GM12878 (cell line): ENCODE data around the gene PLA2G2C. TPM values are rescaled to one million over a fixed set of nuclear protein-coding genes. Genes with fewer than 3 reads are reported as not detected.
"Not testable (repeated sequence)": the region's sequence is repeated elsewhere in the genome, so short reads cannot be mapped to it uniquely, and the experiment has no call there.

Experiments used
- ATAC-seq: fragments of 200-7000 bp; cut with Tn5 transposase; 3 replicates; pipeline ENCODE4 v1.9.1; 2020; ENCODE audit warnings: mild to moderate bottlenecking, moderate library complexity
- BruUV-seq: library from RNA; stranded (reverse); fragments of 400-500 nt; replicated peaks from 2 replicates; lab custom pipeline; 2021; lab: Mats Ljungman, UMichigan
- CTCF ChIA-PET: fragments of 300-600 bp; sonication (Branson Sonifier 250); formaldehyde crosslinking; extraction: SDS; loops from one replicate; lab custom pipeline; 2021; ENCODE audit warnings: inconsistent platforms; lab: Yijun Ruan, JAX
- POLR2A ChIA-PET: fragments of 350-600 bp; formaldehyde crosslinking; extraction: SDS; loops from one replicate; lab custom pipeline; 2021; ENCODE audit warnings: inconsistent platforms; lab: Charles Lee
- RAD21 ChIA-PET: fragments of 300-600 bp; sonication (Branson Sonifier 250); formaldehyde crosslinking; loops from one replicate; lab custom pipeline; 2023; ENCODE audit warnings: antibody characterized with exemption; ENCODE audit not compliant: unreplicated experiment; lab: Charles Lee
- SMC1A ChIA-PET: fragments of 300-600 bp; sonication (Branson Sonifier 250); formaldehyde crosslinking; loops from one replicate; lab custom pipeline; 2023; ENCODE audit not compliant: unreplicated experiment, uncharacterized antibody; lab: Charles Lee
- DNase-seq: peaks from one replicate; pipeline ENCODE4 v3.0.0-alpha.2; 2011; ENCODE audit warnings: low read depth, low spot score
- FAIRE-seq: peaks from 3 replicates; lab custom pipeline; 2011; peaks lifted over from hg19 to GRCh38; lab: Jason Lieb, UNC
- H2AFZ ChIP-seq: 2 replicates; pipeline ENCODE4 v1.6.0; 2011; ENCODE audit warnings: low read depth, low read length, control low read depth; ENCODE audit not compliant: control insufficient read depth
- H3K27ac ChIP-seq: 2 replicates; pipeline ENCODE4 v1.5.1; 2011; ENCODE audit warnings: control low read depth; ENCODE audit not compliant: control insufficient read depth, insufficient read depth
- H3K27me3 ChIP-seq, 2 experiments: replicated peaks in 1 of 2; 2 replicates each; pipeline versions ENCODE4 v1.6.0 to v1.6.1; 2011; ENCODE audit warnings: low read length in 1 of 2; ENCODE audit not compliant: control insufficient read depth in 2 of 2, insufficient read depth in 2 of 2
- H3K36me3 ChIP-seq, 2 experiments: 2 replicates each; pipeline ENCODE4 v1.5.1; 2011; ENCODE audit warnings: low read length in 1 of 2; ENCODE audit not compliant: control insufficient read depth in 2 of 2, insufficient read depth in 2 of 2
- H3K4me1 ChIP-seq: 2 replicates; pipeline ENCODE4 v1.6.1; 2011; ENCODE audit warnings: mild to moderate bottlenecking, low read length, moderate library complexity, mixed read lengths; ENCODE audit not compliant: control insufficient read depth, insufficient read depth
- H3K4me2 ChIP-seq: 2 replicates; pipeline ENCODE4 v1.6.0; 2011; ENCODE audit warnings: control low read depth; ENCODE audit not compliant: control insufficient read depth, insufficient read depth
- H3K4me3 ChIP-seq: fragments of 200-600 bp; sonication (generic); 2 replicates; pipeline ENCODE4 v1.5.1; 2016
- H3K79me2 ChIP-seq: 2 replicates; pipeline ENCODE4 v1.6.0; 2011; ENCODE audit warnings: low read length; ENCODE audit not compliant: control insufficient read depth, insufficient read depth
- H3K9ac ChIP-seq: 2 replicates; pipeline ENCODE4 v1.8.0; 2011; ENCODE audit warnings: low read length, control low read depth, mixed read lengths; ENCODE audit not compliant: control insufficient read depth, insufficient read depth
- H3K9me3 ChIP-seq: replicated peaks from 3 replicates; pipeline ENCODE4 v1.5.1; 2011; ENCODE audit warnings: mild to moderate bottlenecking, low read length; ENCODE audit not compliant: control insufficient read depth, insufficient read depth
- H4K20me1 ChIP-seq: 2 replicates; pipeline ENCODE4 v1.6.0; 2011; ENCODE audit not compliant: control insufficient read depth, insufficient read depth
- BRCA1 ChIP-seq: IDR thresholded peaks from 2 replicates; pipeline ENCODE4 v1.6.1; 2011; ENCODE audit warnings: low read depth, low read length, improper control_type of control experiment
- CBFB ChIP-seq: IDR thresholded peaks from 2 replicates; pipeline ENCODE4 v1.6.1; 2016; ENCODE audit warnings: antibody characterized with exemption, low read depth
- CHD1 ChIP-seq: IDR thresholded peaks from 2 replicates; pipeline ENCODE4 v1.6.1; 2012; ENCODE audit warnings: low read depth, low read length, improper control_type of control experiment
- EGR1 ChIP-seq, 2 experiments: IDR thresholded peaks; 1 replicate in 1 of 2; 2 replicates in 1 of 2; pipeline ENCODE4 v1.6.1; 2011 to 2012; ENCODE audit warnings: low read depth in 2 of 2, low read length in 2 of 2, borderline replicate concordance in 1 of 2, mild to moderate bottlenecking in 1 of 2, moderate library complexity in 1 of 2
- EP300 ChIP-seq, 2 experiments: fragments of 150-350 bp in 1 of 2; IDR thresholded peaks; 2 replicates each; pipeline ENCODE4 v1.6.1; 2011 to 2012; ENCODE audit warnings: low read depth in 2 of 2, low read length in 2 of 2, borderline replicate concordance in 1 of 2, improper control_type of control experiment in 1 of 2, inconsistent platforms in 1 of 2; ENCODE audit not compliant: control insufficient read depth in 1 of 2
- ESRRA ChIP-seq: IDR thresholded peaks from 2 replicates; pipeline ENCODE4 v1.6.1; 2012; ENCODE audit warnings: mild to moderate bottlenecking, low read length, improper control_type of control experiment
- HDAC6 ChIP-seq: fragments of 200-600 bp; sonication (generic); IDR thresholded peaks from one replicate; pipeline ENCODE4 v1.8.0; 2017; ENCODE audit warnings: antibody characterized with exemption; ENCODE audit not compliant: unreplicated experiment
- MTA2 ChIP-seq: fragments of 450-650 bp; IDR thresholded peaks from 2 replicates; pipeline ENCODE4 v1.6.1; 2016; ENCODE audit warnings: low read depth, mild to moderate bottlenecking, moderate library complexity
- MYB ChIP-seq: fragments of 150-350 bp; IDR thresholded peaks from 2 replicates; pipeline ENCODE4 v1.6.1; 2014; ENCODE audit warnings: mild to moderate bottlenecking, low read depth, low read length, borderline replicate concordance
- NFYA ChIP-seq: IDR thresholded peaks from 2 replicates; pipeline ENCODE4 v1.6.1; 2011; ENCODE audit warnings: low read depth, mild to moderate bottlenecking, low read length, improper control_type of control experiment, borderline replicate concordance
- PAX5 ChIP-seq: IDR thresholded peaks from 2 replicates; pipeline ENCODE4 v1.6.1; 2011; ENCODE audit warnings: low read depth, low read length, borderline replicate concordance
- POLR2AphosphoS2 ChIP-seq: IDR thresholded peaks from 2 replicates; pipeline ENCODE4 v1.6.1; 2011; ENCODE audit warnings: low read depth, mild to moderate bottlenecking, low read length, improper control_type of control experiment, moderate library complexity
- RELA ChIP-seq: fragments of 450-650 bp; IDR thresholded peaks from 2 replicates; pipeline ENCODE4 v1.8.0; 2014; ENCODE audit warnings: borderline replicate concordance; ENCODE audit not compliant: partially characterized antibody
- RUNX3 ChIP-seq: IDR thresholded peaks from 2 replicates; pipeline ENCODE4 v1.6.1; 2012; ENCODE audit warnings: low read length, inconsistent platforms
- YY1 ChIP-seq: IDR thresholded peaks from 2 replicates; pipeline ENCODE4 v1.6.1; 2011; ENCODE audit warnings: low read depth, mild to moderate bottlenecking, low read length
- ZNF207 ChIP-seq: fragments of 450-650 bp; IDR thresholded peaks from 2 replicates; pipeline ENCODE4 v1.6.1; 2014; ENCODE audit warnings: antibody characterized with exemption, mild to moderate bottlenecking, borderline replicate concordance
- ZSCAN29 ChIP-seq: fragments of 450-650 bp; IDR thresholded peaks from 2 replicates; pipeline ENCODE4 v1.6.1; 2017; ENCODE audit warnings: mild to moderate bottlenecking, moderate library complexity
- WGBS: methylation state at CpG from one replicate; pipeline ENCODE4 v1.1.6; 2016; ENCODE audit warnings: low lambda C conversion rate; ENCODE audit not compliant: insufficient replicate concordance, insufficient coverage; ENCODE audit errors: missing lambda C conversion rate; 5-methylcytosine and 5-hydroxymethylcytosine counted together
- in situ Hi-C: fragments of 300-500 bp; cut with MboI; formaldehyde crosslinking; loops from 9 replicates; pipeline ENCODE4 v1.14.3; 2018; ENCODE audit warnings: mixed read lengths
- intact Hi-C: fragments of 100-400 bp; cut with micrococcal nuclease; formaldehyde crosslinking; loops from one replicate; pipeline ENCODE4 v1.14.2; 2022; ENCODE audit not compliant: unreplicated experiment
- polyA plus RNA-seq, 11 experiments: library from polyadenylated mRNA; depleted of rRNA in 4 of 11; unstranded in 6 of 11; stranded (reverse) in 5 of 11; fragments of >200 nt; fragmentation: Nextera tagmentation in 4 of 11; fragmentation: Illumina TruSeq in 1 of 11; extraction: Ambion mirVana in 4 of 11; extraction: Trizol in 1 of 11; gene quantifications; 1 replicate in 1 of 11; 2 replicates in 10 of 11; pipeline versions ENCODE4 v1.2.1 to v1.2.3, GENCODE V29; 2011 to 2016; ENCODE audit warnings: inconsistent platforms in 2 of 11, missing spikeins in 2 of 11, low read depth in 1 of 11
- total RNA-seq, 4 experiments: library from RNA; depleted of rRNA in 3 of 4; stranded (reverse); fragments of >200 nt in 3 of 4; fragmentation: Illumina TruSeq in 1 of 4; extraction: Trizol in 1 of 4; gene quantifications; 2 replicates each; pipeline versions ENCODE4 v1.2.1 to v1.2.3, GENCODE V29; 2013 to 2021
- TF ChIP-seq, protein P1 (sequence below): fragments of 450-650 bp; IDR thresholded peaks from 2 replicates; pipeline ENCODE4 v1.6.1; 2017; ENCODE audit warnings: antibody characterized with exemption, mild to moderate bottlenecking, moderate library complexity

PLA2G2C gene
- total and polyA plus RNA-seq, 10 of the 15 experiments (the other 5 are each of a cell fraction or from before 2014, with no cell fraction given): 0.05 TPM; not detected in 9

DNA sequence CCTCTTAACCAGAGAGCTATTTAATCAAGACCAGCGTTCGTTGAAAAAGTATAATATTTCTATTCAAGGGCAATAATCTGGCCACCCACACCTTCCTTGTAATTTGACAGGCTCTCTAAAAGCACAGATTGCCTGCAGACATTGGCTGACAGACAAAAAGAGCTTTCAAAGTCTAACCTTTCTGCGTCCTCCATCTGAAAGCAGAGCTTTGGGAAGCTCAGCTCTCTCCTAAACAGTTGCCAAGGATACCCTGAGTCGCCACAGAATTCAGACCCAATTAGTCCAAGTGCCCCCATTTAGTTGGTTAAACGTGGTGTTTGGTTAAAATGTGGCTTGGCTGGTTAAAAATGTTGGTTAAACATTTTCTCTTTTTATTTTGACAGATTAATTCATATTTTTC is 33.7 kb upstream of the PLA2G2C start:
- Histone ChIP-seq H3K36me3 (no peaks in the 10 kb centered on the region), H3K4me1 (no peaks in the 10 kb centered on the region), H3K27me3 (peaks cover 1 to 3% of the 10 kb centered on the region in 2 experiments; a peak in 3 of 4 replicates), H4K20me1 (no peaks in the 10 kb centered on the region), H3K9ac (no peak overlapping the region), H3K27ac (no peak overlapping the region), H3K4me2 (no peak overlapping the region), H3K4me3 (no peak overlapping the region), H3K9me3 (peaks cover 2% of the 10 kb centered on the region; the same call in 1 of the 3 replicates), H3K79me2 (no peaks in the 10 kb centered on the region), H2AFZ (no peak overlapping the region)
- no TSS peak for BruUV-seq
- WGBS: 5% methylated on average over 5 of the region's 5 CpGs
- ATAC-seq (no peak), FAIRE-seq (no peak), DNase-seq (no peak)
- in situ Hi-C loops: no loop called here
- intact Hi-C loops: no loop called here
- POLR2A ChIA-PET: no interaction called here
- TF ChIP-seq POLR2AphosphoS2 (no peak), MYB (no peak), RELA (no peak), BRCA1 (no peak), EP300 (IDR thresholded peaks at IDR 0.05; ENCODE audit: borderline replicate concordance in 1 of 2, control insufficient read depth in 1 of 2, low read depth in 2 of 2, low read length in 2 of 2) (no peak), YY1 (no peak), ZNF207 (no peak), CBFB (no peak), NFYA (no peak), EGR1 (IDR thresholded peaks at IDR 0.05; ENCODE audit: borderline replicate concordance in 1 of 2, low read depth in 2 of 2, low read length in 2 of 2) (no peak), HDAC6 (no peak), PAX5 (no peak), ZSCAN29 (no peak), ESRRA (no peak), CHD1 (no peak), MTA2 (no peak), RUNX3 (no peak)
- TF ChIP-seq, protein P1, sequence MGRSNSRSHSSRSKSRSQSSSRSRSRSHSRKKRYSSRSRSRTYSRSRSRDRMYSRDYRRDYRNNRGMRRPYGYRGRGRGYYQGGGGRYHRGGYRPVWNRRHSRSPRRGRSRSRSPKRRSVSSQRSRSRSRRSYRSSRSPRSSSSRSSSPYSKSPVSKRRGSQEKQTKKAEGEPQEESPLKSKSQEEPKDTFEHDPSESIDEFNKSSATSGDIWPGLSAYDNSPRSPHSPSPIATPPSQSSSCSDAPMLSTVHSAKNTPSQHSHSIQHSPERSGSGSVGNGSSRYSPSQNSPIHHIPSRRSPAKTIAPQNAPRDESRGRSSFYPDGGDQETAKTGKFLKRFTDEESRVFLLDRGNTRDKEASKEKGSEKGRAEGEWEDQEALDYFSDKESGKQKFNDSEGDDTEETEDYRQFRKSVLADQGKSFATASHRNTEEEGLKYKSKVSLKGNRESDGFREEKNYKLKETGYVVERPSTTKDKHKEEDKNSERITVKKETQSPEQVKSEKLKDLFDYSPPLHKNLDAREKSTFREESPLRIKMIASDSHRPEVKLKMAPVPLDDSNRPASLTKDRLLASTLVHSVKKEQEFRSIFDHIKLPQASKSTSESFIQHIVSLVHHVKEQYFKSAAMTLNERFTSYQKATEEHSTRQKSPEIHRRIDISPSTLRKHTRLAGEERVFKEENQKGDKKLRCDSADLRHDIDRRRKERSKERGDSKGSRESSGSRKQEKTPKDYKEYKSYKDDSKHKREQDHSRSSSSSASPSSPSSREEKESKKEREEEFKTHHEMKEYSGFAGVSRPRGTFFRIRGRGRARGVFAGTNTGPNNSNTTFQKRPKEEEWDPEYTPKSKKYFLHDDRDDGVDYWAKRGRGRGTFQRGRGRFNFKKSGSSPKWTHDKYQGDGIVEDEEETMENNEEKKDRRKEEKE: no peak
- SMC1A ChIA-PET: interaction anchor here (1.0 kb wide), 1 partner anchor 26 kb away, joined by 3 read pairs; no protein-coding TSS in a partner anchor
- CTCF ChIA-PET: interaction anchor here (0.5 to 6.2 kb wide), 4 partner anchors 14 to 1974 kb away, joined by 3 to 47 read pairs (median 3); no protein-coding TSS in a partner anchor
- RAD21 ChIA-PET: no interaction called here

DNA sequence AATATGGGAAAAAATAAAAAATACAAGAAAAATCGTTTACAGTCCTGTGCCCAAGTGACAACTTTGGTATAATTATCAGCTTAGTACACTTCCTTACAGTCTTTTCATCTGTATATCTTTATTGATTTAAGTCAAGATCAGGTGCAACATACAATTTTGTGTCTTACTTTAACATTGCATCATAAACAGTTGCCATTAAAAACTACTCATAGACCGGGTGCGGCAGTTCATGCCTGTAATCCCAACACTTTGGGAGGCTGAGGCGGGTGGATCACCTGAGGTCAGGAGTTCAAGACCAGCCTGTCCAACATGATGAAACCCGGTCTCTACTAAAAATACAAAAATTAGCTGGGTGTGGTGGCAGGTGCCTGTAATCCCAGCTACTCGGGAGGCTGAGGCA is 32.7 kb upstream of the PLA2G2C start:
- H3K4me1 ChIP-seq, FAIRE-seq, H4K20me1 ChIP-seq, H3K36me3 ChIP-seq, H2AFZ ChIP-seq, H3K9me3 ChIP-seq, DNase-seq, ATAC-seq, POLR2A ChIA-PET, BruUV-seq, H3K27ac ChIP-seq, RAD21 ChIA-PET, H3K27me3 ChIP-seq, H3K4me3 ChIP-seq, H3K4me2 ChIP-seq, in situ Hi-C loops, H3K9ac ChIP-seq, H3K79me2 ChIP-seq: not testable (repeated sequence)
- intact Hi-C loops: loop anchor here (10.0 kb wide), 2 partner anchors 136 to 416 kb away; partner anchors contain the start of gene PINK1
- ChIA-PET CTCF (interaction anchor here (1.0 to 6.2 kb wide), 3 partner anchors 15 to 302 kb away, joined by 3 to 47 read pairs (median 4); no protein-coding TSS in a partner anchor), SMC1A (interaction anchor here (1.0 kb wide), 1 partner anchor 25 kb away, joined by 3 read pairs; no protein-coding TSS in a partner anchor)
- 36% methylated on average over 6 of the region's 6 CpGs for WGBS
